Left cardiac atrium (tissue), 4 donors: ENCODE results near the gene GALNT13. TPM values are rescaled to one million over a fixed set of nuclear protein-coding genes. Genes with fewer than 3 reads are reported as not detected.

Source experiments
- ATAC-seq, 2 donors: fragments of 200-7000 bp; cut with Tn5 transposase; one replicate each; pipeline ENCODE4 v1.9.1; 2020; ENCODE audit warnings: mild to moderate bottlenecking in 2 of 2, moderate library complexity in 2 of 2
- DNase-seq: peaks from one replicate; pipeline ENCODE4 v3.0.0-alpha.2; 2020
- intact Hi-C, 2 donors: fragments of 100-400 bp; cut with DNase I; formaldehyde crosslinking; loops; one replicate each; pipeline versions ENCODE4 v1.14.1 to v1.15.1; 2022 to 2023
- long read RNA-seq: library from polyadenylated mRNA; unstranded; transcript quantifications from one replicate; pipeline ENCODE4 v2.0.0, GENCODE V29; 2021
- total RNA-seq, 2 donors: library from RNA; stranded (reverse); fragmentation: NEBNext Ultra II Directional; extraction: Animal tissue kit (Norgen Biotek cat#: 25700); gene quantifications; one replicate each; pipeline ENCODE4 v1.2.1, GENCODE V29; 2021
- donor health status: DM: no; HTN: yes; CAD: no.
- donor health status: DM: no; HTN: yes; CAD: no; lungs with severe emphysema.
- donor health status: DM: yes; HTN: yes; CAD: no.
- donor health status: Dilated cardiomyopathy.

GALNT13 gene
- 1 to 10 TPM; 1.9 to 3.2 TPM for total RNA-seq
- long read RNA-seq = 0 reads

GRCh38 chr2:153871231-153872221 lies at the start of gene GALNT13:
Gene GALNT13 (plus strand): TSS chr2:153871922.
- DNase-seq = peak; percentile 43
- ATAC-seq = peak; percentile 84 to 95
- intact Hi-C loops = no loop called here

- intact Hi-C loops = no loop called here
- DNase-seq (no peak), ATAC-seq (no peak)
Measured at GRCh38 chr2:153823880-153824279, 47.8 kb upstream of the GALNT13 start.

- ATAC-seq (no peak), DNase-seq (no peak)
- intact Hi-C loops = no loop called here
Measured at GRCh38 chr2:153828335-153828734, 43.4 kb upstream of the GALNT13 start.

- DNase-seq = no peak
- intact Hi-C loops = no loop called here
- no peak for ATAC-seq
Measured at GRCh38 chr2:153834662-153835061, 37.1 kb upstream of the GALNT13 start.

- DNase-seq = no peak
- intact Hi-C loops = no loop called here
- no peak for ATAC-seq
Measured at GRCh38 chr2:153858250-153858649, 13.5 kb upstream of the GALNT13 start.

GRCh38 chr2:153864022-153864421 lies 7.7 kb upstream of the GALNT13 start:
- DNase-seq (no peak), ATAC-seq (no peak)
- intact Hi-C loops = no loop called here

GRCh38 chr2:153866595-153866994 lies 5.1 kb upstream of the GALNT13 start:
- ATAC-seq = no peak
- DNase-seq = no peak
- intact Hi-C loops = no loop called here

GRCh38 chr2:153870308-153870707 lies 1.4 kb upstream of the GALNT13 start:
- no peak for DNase-seq
- ATAC-seq = no peak
- intact Hi-C loops = no loop called here

GRCh38 chr2:153872311-153873051 lies 759 bp downstream of the GALNT13 start:
- peak; percentile 15 for DNase-seq
- intact Hi-C loops = no loop called here
- ATAC-seq = no peak

- intact Hi-C loops = no loop called here
- ATAC-seq (no peak), DNase-seq (no peak)
Measured at GRCh38 chr2:153873052-153874048, 1.6 kb downstream of the GALNT13 start.

- DNase-seq (no peak), ATAC-seq (no peak)
- intact Hi-C loops = no loop called here
Measured at GRCh38 chr2:153875801-153876466, 4.2 kb downstream of the GALNT13 start.

GRCh38 chr2:153880926-153881325 lies 9.2 kb downstream of the GALNT13 start:
- ATAC-seq (no peak), DNase-seq (no peak)
- intact Hi-C loops = no loop called here

GRCh38 chr2:153886833-153887232 lies 15.1 kb downstream of the GALNT13 start:
- intact Hi-C loops = no loop called here
- no peak for ATAC-seq
- DNase-seq = no peak

- DNase-seq (no peak), ATAC-seq (no peak)
- intact Hi-C loops = no loop called here
Measured at GRCh38 chr2:153890576-153890975, 18.9 kb downstream of the GALNT13 start.

- no peak for ATAC-seq
- intact Hi-C loops = no loop called here
- DNase-seq = no peak
Measured at GRCh38 chr2:153891051-153891450, 19.3 kb downstream of the GALNT13 start.

GRCh38 chr2:153912798-153913396 lies 41.2 kb downstream of the GALNT13 start:
- ATAC-seq = no peak
- no peak for DNase-seq
- intact Hi-C loops = no loop called here

- no peak for DNase-seq
- no peak for ATAC-seq
- intact Hi-C loops = no loop called here
Measured at GRCh38 chr2:153917570-153917969, 45.8 kb downstream of the GALNT13 start.

- DNase-seq = no peak
- no peak for ATAC-seq
- intact Hi-C loops = no loop called here
Measured at GRCh38 chr2:153935511-153935910, 63.8 kb downstream of the GALNT13 start.
